Smooth muscle cell (in vitro differentiated cells): ENCODE data around the gene NRN1L. TPM values are rescaled to one million over a fixed set of nuclear protein-coding genes. Genes with fewer than 3 reads are reported as not detected.

Experiments
- DNase-seq: peaks from one replicate; lab custom pipeline; 2025; ENCODE audit not compliant: unreplicated experiment; lab: John Stamatoyannopoulos, UW
- H2AFZ ChIP-seq: fragments of 200-600 bp; sonication (generic); 2 replicates; pipeline ENCODE4 v1.6.0; 2016; ENCODE audit warnings: antibody characterized with exemption, low read depth, mild to moderate bottlenecking
- H3F3A ChIP-seq: fragments of 200-600 bp; sonication (generic); 2 replicates; pipeline ENCODE4 v1.6.0; 2017; ENCODE audit warnings: antibody characterized with exemption, low read depth
- H3K27ac ChIP-seq: fragments of 200-600 bp; sonication (generic); 2 replicates; pipeline ENCODE4 v1.5.1; 2016; ENCODE audit warnings: low read depth, mild to moderate bottlenecking
- H3K27me3 ChIP-seq: fragments of 200-600 bp; sonication (generic); 2 replicates; pipeline ENCODE4 v1.6.1; 2016; ENCODE audit warnings: low read depth, mild to moderate bottlenecking
- H3K36me3 ChIP-seq: fragments of 200-600 bp; sonication (generic); 2 replicates; pipeline ENCODE4 v1.5.1; 2016; ENCODE audit warnings: low read depth
- H3K4me1 ChIP-seq: fragments of 200-600 bp; sonication (generic); 2 replicates; pipeline ENCODE4 v1.5.1; 2016; ENCODE audit warnings: low read depth
- H3K4me2 ChIP-seq: fragments of 200-600 bp; sonication (generic); 2 replicates; pipeline ENCODE4 v1.6.0; 2016; ENCODE audit warnings: mild to moderate bottlenecking
- H3K4me3 ChIP-seq: fragments of 200-600 bp; sonication (generic); 2 replicates; pipeline ENCODE4 v1.5.1; 2016; ENCODE audit warnings: mild to moderate bottlenecking
- H3K79me2 ChIP-seq: fragments of 200-600 bp; sonication (generic); 2 replicates; pipeline ENCODE4 v1.6.0; 2016; ENCODE audit warnings: low read depth, mild to moderate bottlenecking
- H3K9ac ChIP-seq: fragments of 200-600 bp; sonication (generic); 2 replicates; pipeline ENCODE4 v1.6.0; 2016; ENCODE audit warnings: low read depth
- H3K9me3 ChIP-seq: fragments of 200-600 bp; sonication (generic); replicated peaks from 2 replicates; pipeline ENCODE4 v1.5.1; 2016; ENCODE audit warnings: low read depth
- H4K20me1 ChIP-seq: fragments of 200-600 bp; sonication (generic); 2 replicates; pipeline ENCODE4 v1.6.0; 2016; ENCODE audit warnings: low read depth
- CTCF ChIP-seq: fragments of 200-600 bp; sonication (generic); IDR thresholded peaks from 2 replicates; pipeline ENCODE4 v1.5.1; 2017; ENCODE audit warnings: borderline replicate concordance, mild to moderate bottlenecking, antibody characterized with exemption; ENCODE audit not compliant: insufficient read depth, poor library complexity, severe bottlenecking
- WGBS: methylation state at CpG from one replicate; pipeline ENCODE4 v1.1.7; 2016; ENCODE audit warnings: low lambda C conversion rate; 5-methylcytosine and 5-hydroxymethylcytosine counted together
- polyA plus RNA-seq: library from polyadenylated mRNA; unstranded; fragments of >200 nt; fragmentation: Nextera tagmentation; extraction: Ambion mirVana; gene quantifications from 2 replicates; pipeline ENCODE4 v1.2.1, GENCODE V29; 2016
- total RNA-seq: library from RNA; depleted of rRNA; stranded (reverse); fragments of >200 nt; gene quantifications from 2 replicates; pipeline ENCODE4 v1.2.3, GENCODE V29; 2014

Gene NRN1L
- total and polyA plus RNA-seq, 2 experiments from 2014 or later: 0.57 TPM; not detected in 1

- no peaks in the 10 kb centered on the region for H3K36me3 ChIP-seq
- H3K4me1 ChIP-seq: no peaks in the 10 kb centered on the region
- H3K79me2 ChIP-seq: peaks cover 17% of the 10 kb centered on the region
- no peak overlapping the region for H3K9ac ChIP-seq
- H3K4me2 ChIP-seq: no peak overlapping the region
- H3F3A ChIP-seq: no peaks in the 10 kb centered on the region
- H3K27me3 ChIP-seq: no peaks in the 10 kb centered on the region
- H3K27ac ChIP-seq: no peak overlapping the region
- no peak for DNase-seq
- H3K4me3 ChIP-seq: no peak overlapping the region
- no peak overlapping the region for H2AFZ ChIP-seq
- H3K9me3 ChIP-seq: no peaks in the 10 kb centered on the region
- no peak for TF ChIP-seq CTCF
- WGBS: 93% methylated on average over 10 of the region's 10 CpGs
- peaks cover 98% of the 10 kb centered on the region for H4K20me1 ChIP-seq
These were observed 38.9 kb downstream of the NRN1L start for GRCh38 chr16:67923414-67924116.

GRCh38 chr16:67924140-67924906 is 39.6 kb downstream of the NRN1L start:
- no peak for DNase-seq
- Histone ChIP-seq H3K4me1 (no peaks in the 10 kb centered on the region), H3K27ac (no peak overlapping the region), H3K79me2 (peaks cover 17% of the 10 kb centered on the region), H3K9ac (no peak overlapping the region), H3K4me3 (no peak overlapping the region), H3K27me3 (no peaks in the 10 kb centered on the region), H3F3A (no peaks in the 10 kb centered on the region), H2AFZ (no peak overlapping the region), H3K9me3 (no peaks in the 10 kb centered on the region), H4K20me1 (peaks cover 96% of the 10 kb centered on the region), H3K4me2 (no peak overlapping the region), H3K36me3 (no peaks in the 10 kb centered on the region)
- TF ChIP-seq CTCF: no peak
- 86% methylated on average over 10 of the region's 10 CpGs for WGBS

- no peak for TF ChIP-seq CTCF
- H3K27ac ChIP-seq: no peak overlapping the region
- no peaks in the 10 kb centered on the region for H3K9me3 ChIP-seq
- H3F3A ChIP-seq: no peaks in the 10 kb centered on the region
- WGBS: 80% methylated on average over 13 of the region's 13 CpGs
- no peak overlapping the region for H3K4me2 ChIP-seq
- H3K27me3 ChIP-seq: no peaks in the 10 kb centered on the region
- DNase-seq: no peak
- peaks cover 85% of the 10 kb centered on the region for H4K20me1 ChIP-seq
- no peaks in the 10 kb centered on the region for H3K4me1 ChIP-seq
- H3K4me3 ChIP-seq: no peak overlapping the region
- peaks cover 7% of the 10 kb centered on the region for H3K79me2 ChIP-seq
- H2AFZ ChIP-seq: no peak overlapping the region
- no peaks in the 10 kb centered on the region for H3K36me3 ChIP-seq
- H3K9ac ChIP-seq: no peak overlapping the region
These were observed 41.6 kb downstream of the NRN1L start for GRCh38 chr16:67926181-67926750.
